Inflammatory macrophage treated with lipopolysaccharide for 1 hour (primary cell): ENCODE results near the gene NKX3-2.
"Not testable (repeated sequence)": the region's sequence is repeated elsewhere in the genome, so short reads cannot be mapped to it uniquely, and the experiment has no call there.

Source experiments
- DNase-seq, 2 donors: peaks; one replicate each; pipeline ENCODE4 v3.0.0-alpha.2; 2020 to 2022

Gene NKX3-2

GRCh38 chr4:13543839-13544605 is at the start of gene NKX3-2:
TSS of gene NKX3-2 (minus strand) at chr4:13544508. CDS start at chr4:13544414, 94 bp downstream.
- no peak for DNase-seq

- no peak for DNase-seq
These were observed 47.9 kb upstream of the NKX3-2 start for GRCh38 chr4:13592220-13592619.

- DNase-seq = no peak
These were observed 46.5 kb upstream of the NKX3-2 start for GRCh38 chr4:13590766-13591165.

- DNase-seq = no peak
These were observed 44.6 kb upstream of the NKX3-2 start for GRCh38 chr4:13588954-13589353.

GRCh38 chr4:13584481-13584880 is 40.2 kb upstream of the NKX3-2 start:
- DNase-seq = no peak

GRCh38 chr4:13580036-13580435 is 35.7 kb upstream of the NKX3-2 start:
- peak; percentile 52 to 54 for DNase-seq

GRCh38 chr4:13577660-13578059 is 33.4 kb upstream of the NKX3-2 start:
- DNase-seq = no peak

GRCh38 chr4:13570916-13571315 is 26.6 kb upstream of the NKX3-2 start:
- no peak for DNase-seq

GRCh38 chr4:13567125-13567524 is 22.8 kb upstream of the NKX3-2 start:
- DNase-seq = no peak

- no peak for DNase-seq
These were observed 18.6 kb upstream of the NKX3-2 start for GRCh38 chr4:13562876-13563275.

GRCh38 chr4:13561673-13562072 is 17.4 kb upstream of the NKX3-2 start:
- DNase-seq = no peak

GRCh38 chr4:13560111-13560510 is 15.8 kb upstream of the NKX3-2 start:
- not testable (repeated sequence) for DNase-seq

- DNase-seq = no peak
These were observed 15.1 kb upstream of the NKX3-2 start for GRCh38 chr4:13559413-13559812.

GRCh38 chr4:13558881-13559280 is 14.6 kb upstream of the NKX3-2 start:
- no peak for DNase-seq

GRCh38 chr4:13555325-13555724 is 11.0 kb upstream of the NKX3-2 start:
- no peak for DNase-seq

GRCh38 chr4:13553081-13553480 is 8.8 kb upstream of the NKX3-2 start:
- no peak for DNase-seq

GRCh38 chr4:13548984-13549546 is 4.8 kb upstream of the NKX3-2 start:
- peak; percentile 49 to 95 for DNase-seq

GRCh38 chr4:13548059-13548983 is 4.0 kb upstream of the NKX3-2 start:
- no peak for DNase-seq

GRCh38 chr4:13547485-13548041 is 3.3 kb upstream of the NKX3-2 start:
- no peak for DNase-seq

- no peak for DNase-seq
These were observed 2.7 kb upstream of the NKX3-2 start for GRCh38 chr4:13546941-13547484.

GRCh38 chr4:13546142-13546940 is 2.0 kb upstream of the NKX3-2 start:
- DNase-seq = no peak

GRCh38 chr4:13545394-13545808 is 1.1 kb upstream of the NKX3-2 start:
- no peak for DNase-seq
